ENCODE data around the gene TSPAN7. TPM values are rescaled to one million over a fixed set of nuclear protein-coding genes. Genes with fewer than 3 reads are reported as not detected.

Gene TSPAN7
- total RNA-seq, 2 experiments from 2014 or later: 0.23 to 0.27 TPM

DNA sequence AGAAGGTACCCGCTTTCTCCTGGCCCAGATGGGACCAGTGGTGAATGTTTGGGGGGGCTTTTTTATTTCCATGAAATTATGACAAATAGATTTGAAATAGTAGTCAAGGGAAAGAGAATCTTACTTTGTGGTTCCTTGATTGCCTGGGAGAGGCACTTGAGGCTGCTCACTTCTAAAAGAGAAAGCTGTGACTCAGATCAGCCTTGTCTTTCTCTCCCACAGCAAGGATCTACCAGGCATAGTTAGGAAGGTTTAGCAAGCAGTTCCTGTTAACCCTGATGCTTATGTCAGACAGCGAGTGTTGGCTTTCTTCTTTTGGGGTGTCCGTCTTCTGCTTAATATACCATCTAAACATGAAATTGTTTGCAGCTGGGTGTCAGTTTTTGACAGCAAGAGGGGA lies 114.5 kb downstream of the TSPAN7 start:
- ChIA-PET CTCF (no interaction called here), POLR2A (no interaction called here)

DNA sequence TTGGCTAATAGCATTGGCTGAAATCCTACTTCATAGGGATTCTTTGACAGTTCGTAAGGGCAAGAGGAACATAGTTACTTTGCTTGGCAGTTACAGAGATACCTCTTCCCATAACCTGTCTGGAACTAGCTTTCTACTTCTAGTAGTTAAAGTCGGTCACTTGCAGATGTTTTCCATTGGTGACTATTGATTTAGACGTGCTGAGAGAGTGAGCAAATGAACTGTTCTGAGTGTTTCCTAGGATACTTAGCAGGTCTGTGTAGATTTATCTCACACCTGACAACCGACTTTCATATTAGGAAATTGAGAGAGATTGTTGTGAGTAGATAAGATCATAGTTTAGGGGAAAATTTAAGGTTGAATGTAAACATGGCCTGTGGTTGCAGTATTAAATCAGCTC lies 116.8 kb downstream of the TSPAN7 start:
- CTCF ChIA-PET: no interaction called here
- POLR2A ChIA-PET: no interaction called here

DNA sequence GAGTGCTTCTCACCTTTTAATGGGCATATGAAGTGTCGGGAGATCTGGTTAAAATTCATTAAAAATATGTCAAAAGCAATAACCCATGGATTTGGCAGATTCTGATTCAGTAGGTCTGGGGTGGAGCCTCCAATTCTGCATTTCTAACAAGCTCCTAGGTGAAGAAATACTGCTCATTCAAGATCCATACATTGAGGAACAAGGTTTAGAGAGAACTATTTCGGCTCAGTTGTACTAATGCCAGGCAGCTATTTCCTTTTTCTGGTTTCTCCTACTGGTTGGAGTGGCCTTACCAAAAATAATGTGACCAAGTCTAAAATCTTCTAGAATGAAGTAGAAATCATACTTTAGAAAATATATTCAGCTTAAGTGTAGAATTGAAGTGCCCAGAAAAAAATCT lies 117.5 kb downstream of the TSPAN7 start:
- CTCF ChIA-PET: no interaction called here
- POLR2A ChIA-PET: no interaction called here

DNA sequence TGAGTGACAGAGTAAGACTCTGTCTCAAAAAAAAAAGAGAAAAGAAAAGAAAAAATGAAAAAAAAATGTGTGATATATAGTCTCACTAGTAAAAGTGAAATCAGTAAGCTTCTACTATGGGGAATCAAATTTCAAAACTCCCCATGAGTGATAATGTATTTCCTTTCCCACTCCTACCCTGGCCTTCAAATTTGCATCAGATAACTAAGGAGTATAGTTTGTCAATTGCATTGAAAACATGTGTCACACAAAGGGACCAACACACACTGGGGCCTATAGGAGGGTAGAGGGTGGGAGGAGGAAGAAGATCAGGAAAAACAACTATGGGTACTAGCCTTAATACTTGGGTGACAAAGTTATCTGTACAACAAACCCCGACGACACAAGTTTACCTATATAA lies 118.4 kb downstream of the TSPAN7 start:
- ChIA-PET CTCF (no interaction called here), POLR2A (no interaction called here)

DNA sequence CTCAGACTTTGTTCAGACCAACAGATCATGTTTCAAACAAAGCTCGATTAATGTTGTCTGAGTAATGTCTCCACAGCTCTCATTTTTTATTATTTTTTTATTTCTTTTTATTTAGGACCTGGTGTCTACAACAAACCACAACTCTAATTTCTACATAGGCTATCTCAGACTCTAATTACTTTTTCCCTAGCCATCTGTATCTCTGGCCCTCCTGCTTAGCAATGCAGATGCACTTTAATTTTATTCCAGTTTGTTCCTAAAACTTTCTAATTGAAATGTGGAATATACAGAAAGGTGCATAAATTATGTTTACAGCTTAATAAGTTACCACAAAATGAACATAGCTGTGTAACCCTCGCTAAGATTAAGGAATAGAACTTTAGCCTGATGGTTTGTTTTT lies 120.8 kb downstream of the TSPAN7 start:
- ChIA-PET POLR2A (no interaction called here), CTCF (no interaction called here)

DNA sequence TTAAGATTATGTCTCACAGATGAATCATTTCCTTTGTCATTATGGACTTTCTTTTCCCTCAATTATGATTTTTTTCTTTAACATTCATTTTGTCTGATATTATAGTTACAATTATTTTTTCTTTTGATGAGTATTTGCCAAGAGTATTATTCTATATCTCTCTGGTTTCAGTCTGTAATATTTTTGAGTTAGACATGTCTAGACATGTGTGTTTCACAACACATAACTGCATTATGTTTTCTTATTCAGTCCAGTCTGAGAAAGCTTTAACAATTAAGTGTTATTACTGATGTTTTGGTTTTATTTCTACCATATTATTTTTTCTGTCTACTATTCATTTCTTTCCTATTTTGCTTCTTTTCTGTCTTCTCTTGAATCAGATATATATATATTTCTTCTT lies 131.6 kb downstream of the TSPAN7 start:
- ChIA-PET POLR2A (no interaction called here), CTCF (no interaction called here)

DNA sequence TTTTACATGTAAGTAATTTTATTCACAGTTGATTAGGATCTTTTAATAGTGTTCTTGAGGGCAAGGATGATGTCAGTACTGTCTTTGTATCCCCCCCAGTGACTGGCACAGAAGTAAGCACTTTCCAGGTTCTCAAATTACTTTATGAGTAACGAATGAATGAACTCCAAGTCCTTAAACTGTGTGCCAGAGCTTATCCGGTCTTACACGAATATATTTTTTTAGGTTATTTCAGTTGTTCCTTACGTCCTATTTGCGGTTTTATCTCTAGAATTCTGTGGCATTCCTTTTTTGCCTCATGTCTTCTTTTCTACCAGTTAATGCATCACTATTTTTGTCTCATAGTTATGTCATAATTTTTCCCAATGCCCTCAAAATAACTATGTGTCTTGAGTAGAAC lies 133.1 kb downstream of the TSPAN7 start:
- ChIA-PET POLR2A (no interaction called here), CTCF (no interaction called here)

DNA sequence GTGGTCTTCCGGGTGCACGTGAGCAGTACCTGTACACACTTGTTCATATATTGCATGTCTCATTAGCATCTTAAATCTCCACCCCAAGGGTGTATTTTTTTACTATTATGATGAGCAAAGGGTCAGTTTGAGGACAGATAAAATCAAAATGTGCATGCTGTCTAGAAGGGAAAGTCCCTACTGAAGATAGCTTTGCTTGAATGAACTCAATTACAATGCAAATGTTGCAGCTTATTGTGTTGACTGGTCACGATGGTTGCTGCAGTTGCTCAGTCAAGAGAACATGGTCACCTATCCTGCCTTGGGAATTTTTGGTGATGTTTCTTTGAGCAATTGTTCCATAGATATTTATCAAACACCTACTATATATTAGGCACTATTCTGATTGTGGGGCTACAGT lies 136.1 kb downstream of the TSPAN7 start:
- POLR2A ChIA-PET: no interaction called here
- CTCF ChIA-PET: no interaction called here

DNA sequence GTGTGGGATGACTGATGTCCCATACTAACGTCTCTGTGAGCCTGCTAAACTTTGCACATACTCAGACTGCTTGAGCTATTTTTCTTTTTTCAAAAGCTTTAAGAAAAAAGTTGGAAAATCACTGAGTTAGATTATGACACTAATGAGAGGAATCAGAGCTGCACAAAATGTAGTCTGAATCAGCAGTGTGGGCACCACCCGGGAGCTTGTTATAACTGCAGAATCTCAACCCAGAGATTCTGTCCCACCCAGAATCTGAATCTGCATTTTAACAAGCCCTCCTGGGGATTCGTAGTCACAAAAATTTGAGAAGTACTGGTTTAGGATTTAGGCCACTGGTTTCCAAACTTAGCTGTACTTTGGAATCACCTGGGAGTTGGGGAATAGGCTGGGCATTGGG lies 137.8 kb downstream of the TSPAN7 start:
- CTCF ChIA-PET: no interaction called here
- POLR2A ChIA-PET: no interaction called here

DNA sequence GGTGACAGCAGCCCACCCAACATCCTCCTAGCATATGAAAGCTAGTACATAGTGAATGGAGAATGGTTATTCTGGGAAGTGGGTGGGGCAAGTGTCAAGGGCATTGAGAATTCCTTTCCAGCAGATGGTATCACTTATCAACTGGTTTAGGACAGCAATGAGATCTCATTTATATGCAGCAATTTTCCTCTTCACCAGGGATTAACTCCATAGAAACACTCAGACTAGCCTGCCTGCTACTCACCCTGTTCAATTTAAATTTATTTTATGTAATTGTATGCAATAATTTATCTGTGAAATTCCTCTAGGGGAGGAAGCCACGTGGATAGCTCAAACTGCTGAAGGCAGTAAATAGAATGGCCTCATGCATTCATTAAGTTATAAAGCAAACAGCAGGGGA lies 138.4 kb downstream of the TSPAN7 start:
- ChIA-PET CTCF (no interaction called here), POLR2A (no interaction called here)

DNA sequence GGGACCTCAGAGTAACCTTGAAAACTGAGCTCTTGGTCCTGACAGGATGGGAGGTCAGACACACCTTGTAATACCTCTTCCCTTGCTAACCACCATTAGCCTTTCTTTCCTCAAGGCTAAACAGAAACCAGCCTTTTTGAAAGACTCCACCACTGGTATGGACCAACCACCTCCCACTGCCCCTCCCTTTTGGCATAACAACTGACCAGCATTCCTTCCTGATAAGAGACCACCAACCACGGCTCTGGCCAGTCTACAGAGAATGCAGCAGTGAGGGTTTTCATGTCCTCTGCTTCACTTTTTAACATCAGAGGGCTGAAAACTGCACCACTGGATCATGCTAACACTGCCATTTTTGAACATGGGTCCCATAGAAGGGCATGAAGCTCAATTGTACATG lies 139.7 kb downstream of the TSPAN7 start:
- ChIA-PET CTCF (no interaction called here), POLR2A (no interaction called here)

DNA sequence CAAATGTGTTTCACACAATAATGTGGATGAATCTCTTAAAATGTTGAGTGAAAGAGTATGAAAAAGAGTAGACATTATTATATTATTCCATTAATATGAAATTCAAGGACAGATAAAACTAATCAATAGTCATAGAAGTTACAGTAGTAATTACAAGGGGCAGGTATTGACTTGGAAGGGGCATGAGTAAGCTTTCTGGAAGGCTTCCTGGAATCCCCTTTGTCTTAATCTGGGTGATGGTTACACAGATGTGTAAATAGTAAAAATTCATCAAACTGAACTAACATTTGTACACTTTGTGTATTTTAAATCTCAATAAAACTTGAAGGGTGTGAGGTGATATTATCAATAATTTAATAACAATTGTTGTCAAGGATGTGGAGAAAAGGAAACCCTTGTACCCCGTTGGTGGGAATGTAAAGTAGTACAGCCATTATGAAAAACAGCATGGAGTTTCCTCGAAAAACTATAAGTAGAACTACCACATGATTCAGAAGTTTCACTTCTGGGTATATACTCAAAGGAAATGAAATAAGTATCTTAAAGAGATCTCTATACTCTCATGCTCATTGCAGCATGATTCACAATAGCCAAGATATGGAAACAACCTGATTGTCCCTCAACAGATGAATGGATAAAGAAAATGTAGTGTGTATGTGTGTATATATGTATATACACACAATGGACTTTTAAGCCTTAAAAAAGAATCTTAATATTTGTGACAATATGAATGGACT lies 143.0 kb downstream of the TSPAN7 start:
- ChIA-PET CTCF (no interaction called here), POLR2A (interaction anchor here (0.7 kb wide), 1 partner anchor 458 kb away, joined by 3 read pairs; no protein-coding TSS in a partner anchor)

DNA sequence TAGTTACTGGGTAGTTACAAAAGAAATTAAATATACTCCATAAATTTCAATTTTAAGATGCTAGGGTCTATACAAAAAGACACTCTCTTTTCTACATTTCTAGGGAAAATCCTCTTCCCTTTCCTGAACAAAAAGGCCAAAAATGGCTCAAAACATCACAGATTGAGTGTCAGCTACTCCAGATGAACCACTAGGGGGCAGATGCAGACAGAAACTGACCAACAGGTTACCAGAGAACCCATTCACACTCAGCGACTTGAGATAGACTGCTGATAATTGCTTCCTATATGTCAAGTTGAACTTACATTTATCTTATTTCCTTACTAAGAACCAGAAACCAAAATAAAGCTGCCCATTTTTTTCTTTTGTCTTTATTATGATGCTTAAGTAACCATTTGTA lies 156.5 kb downstream of the TSPAN7 start:
- CTCF ChIA-PET: interaction anchor here (0.6 kb wide), 1 partner anchor 174 kb away, joined by 4 read pairs; no protein-coding TSS in a partner anchor
- POLR2A ChIA-PET: no interaction called here

DNA sequence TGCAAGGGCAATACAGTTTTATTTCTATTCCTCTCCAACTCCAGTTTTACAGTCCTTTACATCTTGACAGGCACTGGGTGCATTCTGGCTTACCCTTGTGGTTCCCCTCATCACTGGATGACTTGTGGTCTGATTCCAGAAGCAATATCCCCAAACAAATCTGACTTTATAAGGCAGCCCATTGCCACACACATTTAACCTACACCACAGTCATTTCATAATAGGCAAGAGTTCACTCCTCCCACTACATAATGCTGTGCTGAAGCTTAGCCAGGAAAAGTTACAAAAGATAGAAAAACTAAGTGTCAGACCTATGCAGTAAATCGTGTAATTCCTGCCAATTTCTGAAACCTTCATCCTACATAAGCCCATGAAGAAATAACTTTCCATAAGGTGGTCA lies 157.0 kb downstream of the TSPAN7 start:
- CTCF ChIA-PET: interaction anchor here (0.6 to 0.7 kb wide), 2 partner anchors 11 to 173 kb away, joined by 3 to 4 read pairs; no protein-coding TSS in a partner anchor
- POLR2A ChIA-PET: no interaction called here

DNA sequence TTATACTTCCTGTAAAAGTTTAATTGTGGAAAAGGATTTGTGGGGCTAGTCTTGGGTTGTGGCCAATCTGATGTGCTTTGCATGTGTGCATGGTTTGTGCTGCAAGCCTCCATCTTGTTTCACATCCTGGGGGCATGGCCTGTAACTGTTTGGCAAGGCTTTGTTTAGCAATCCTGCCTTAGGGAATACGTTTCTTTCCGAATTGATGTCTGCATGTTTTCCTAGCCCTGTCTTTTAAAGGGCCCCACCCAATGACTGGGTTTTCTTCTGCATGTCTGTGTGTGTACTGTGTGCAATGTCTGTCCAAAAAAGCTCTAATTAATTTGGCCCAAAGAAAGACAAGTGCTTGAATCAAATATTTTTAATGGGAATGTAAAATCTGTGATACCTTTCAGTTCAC lies 165.3 kb downstream of the TSPAN7 start:
- POLR2A ChIA-PET: no interaction called here
- CTCF ChIA-PET: no interaction called here

DNA sequence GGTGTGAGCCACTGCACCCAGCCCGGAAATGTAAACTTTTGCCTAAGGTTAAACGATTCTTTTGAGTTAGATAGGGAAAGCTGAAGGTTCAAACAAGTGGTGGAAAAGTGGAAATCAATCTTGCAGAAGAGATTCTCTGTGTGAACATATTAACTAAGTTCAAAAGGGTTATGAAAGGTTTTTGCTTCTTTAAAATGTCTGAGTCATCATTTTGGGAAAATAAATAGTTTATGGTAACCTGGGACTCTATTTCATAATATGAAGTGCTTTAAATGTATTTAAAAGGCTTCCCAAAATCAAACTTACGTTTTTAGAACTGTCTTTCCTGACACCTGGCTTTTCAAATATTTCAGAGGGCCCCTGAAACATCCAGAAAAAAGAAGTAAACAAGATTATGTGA lies 166.3 kb downstream of the TSPAN7 start:
- POLR2A ChIA-PET: no interaction called here
- CTCF ChIA-PET: no interaction called here

DNA sequence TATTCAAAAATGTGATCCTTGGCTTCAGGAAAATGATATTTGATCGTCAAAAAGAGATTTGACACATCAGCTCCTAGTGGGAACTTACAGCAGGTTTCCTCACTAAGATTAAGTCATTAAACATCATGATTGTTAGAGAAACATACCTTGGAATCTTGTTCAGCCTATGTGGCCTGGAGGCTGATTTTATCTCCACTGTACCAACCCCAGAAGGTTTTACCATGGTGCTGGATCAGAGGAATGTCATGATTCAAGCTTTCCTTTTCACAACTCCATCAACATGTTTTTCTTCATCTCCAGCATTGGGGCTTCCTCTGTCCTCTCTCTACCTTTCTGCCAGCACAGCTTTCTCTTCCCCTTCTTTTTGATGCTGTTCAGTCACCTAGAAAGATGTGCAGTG lies 171.5 kb downstream of the TSPAN7 start:
- ChIA-PET CTCF (no interaction called here), POLR2A (no interaction called here)

Other genes with a start within 250 kb of the TSPAN7 start
- 10 to 100 TPM in 1 of 2 experiments, 1 to 10 TPM in 1; 8.3 to 10.6 TPM for gene RPGR, start 234.0 kb upstream of the TSPAN7 start, total RNA-seq
- gene OTC, start 208.9 kb upstream of the TSPAN7 start, total RNA-seq: not detected
- 10 to 100 TPM; 90.8 to 94.2 TPM for gene MID1IP1, start 239.9 kb downstream of the TSPAN7 start, total RNA-seq

Data from activated CD8-positive, alpha-beta memory T cell treated with anti-CD3 and anti-CD28 coated beads for 36 hours (primary cell).